ENCODE data around the gene IL17RD.
"Not testable (repeated sequence)": the region's sequence is repeated elsewhere in the genome, so short reads cannot be mapped to it uniquely, and the experiment has no call there.

IL17RD gene

DNA sequence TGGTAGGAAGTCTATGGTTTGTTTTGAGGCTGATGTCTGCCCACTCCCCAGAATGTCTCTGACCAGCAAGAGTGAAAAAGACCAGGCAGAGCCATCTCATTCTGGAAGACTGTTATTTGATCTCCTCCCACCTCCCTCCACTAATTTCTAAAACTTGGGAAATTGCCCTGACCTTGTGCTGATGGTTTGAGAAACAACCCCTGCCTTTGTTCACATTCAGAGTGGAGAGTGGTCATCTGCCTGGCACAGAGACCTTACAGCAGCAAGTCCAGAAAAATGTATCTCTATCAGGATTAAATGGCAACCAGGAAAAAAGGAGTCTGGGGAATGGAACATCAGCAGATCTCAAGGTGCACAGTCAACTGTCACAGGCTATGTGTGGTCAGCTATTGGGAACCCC, 79.0 kb downstream of the IL17RD start:
- H3K4me2 ChIP-seq (ENCODE audit: low read length), result no peak overlapping the region
- no peaks in the 10 kb centered on the region for H3F3A ChIP-seq (ENCODE audit: control insufficient read depth, insufficient read depth)
- TF ChIP-seq, protein P1, sequence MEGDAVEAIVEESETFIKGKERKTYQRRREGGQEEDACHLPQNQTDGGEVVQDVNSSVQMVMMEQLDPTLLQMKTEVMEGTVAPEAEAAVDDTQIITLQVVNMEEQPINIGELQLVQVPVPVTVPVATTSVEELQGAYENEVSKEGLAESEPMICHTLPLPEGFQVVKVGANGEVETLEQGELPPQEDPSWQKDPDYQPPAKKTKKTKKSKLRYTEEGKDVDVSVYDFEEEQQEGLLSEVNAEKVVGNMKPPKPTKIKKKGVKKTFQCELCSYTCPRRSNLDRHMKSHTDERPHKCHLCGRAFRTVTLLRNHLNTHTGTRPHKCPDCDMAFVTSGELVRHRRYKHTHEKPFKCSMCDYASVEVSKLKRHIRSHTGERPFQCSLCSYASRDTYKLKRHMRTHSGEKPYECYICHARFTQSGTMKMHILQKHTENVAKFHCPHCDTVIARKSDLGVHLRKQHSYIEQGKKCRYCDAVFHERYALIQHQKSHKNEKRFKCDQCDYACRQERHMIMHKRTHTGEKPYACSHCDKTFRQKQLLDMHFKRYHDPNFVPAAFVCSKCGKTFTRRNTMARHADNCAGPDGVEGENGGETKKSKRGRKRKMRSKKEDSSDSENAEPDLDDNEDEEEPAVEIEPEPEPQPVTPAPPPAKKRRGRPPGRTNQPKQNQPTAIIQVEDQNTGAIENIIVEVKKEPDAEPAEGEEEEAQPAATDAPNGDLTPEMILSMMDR (IDR thresholded peaks at IDR 0.05; ENCODE audit: low read depth, low read length, poor library complexity, severe bottlenecking), result no peak
- no peak for TF ChIP-seq EZH2phosphoT487 (IDR thresholded peaks at IDR 0.05; ENCODE audit: borderline replicate concordance, low read length)
- no peaks in the 10 kb centered on the region for H3K36me3 ChIP-seq (ENCODE audit: control insufficient read depth, low read length)
- H3K9me2 ChIP-seq (replicated peaks; ENCODE audit: control insufficient read depth, low read length), result no peaks in the 10 kb centered on the region
- no peaks in the 10 kb centered on the region for H3K4me1 ChIP-seq (ENCODE audit: control insufficient read depth, low read length)
- H3K4me3 ChIP-seq (ENCODE audit: low read length), result no peak overlapping the region
- peaks cover 13% of the 10 kb centered on the region for H3K27me3 ChIP-seq (ENCODE audit: control insufficient read depth, low read length)
- H4K20me1 ChIP-seq (ENCODE audit: control insufficient read depth, insufficient read depth, low read depth, low read length), result no peaks in the 10 kb centered on the region
- H3K79me2 ChIP-seq (ENCODE audit: control insufficient read depth, low read length), result no peaks in the 10 kb centered on the region
- H3K27ac ChIP-seq (ENCODE audit: low read depth, low read length), result no peak overlapping the region
- H3K9me3 ChIP-seq (ENCODE audit: control insufficient read depth, insufficient read depth, low read length), result no peaks in the 10 kb centered on the region

DNA sequence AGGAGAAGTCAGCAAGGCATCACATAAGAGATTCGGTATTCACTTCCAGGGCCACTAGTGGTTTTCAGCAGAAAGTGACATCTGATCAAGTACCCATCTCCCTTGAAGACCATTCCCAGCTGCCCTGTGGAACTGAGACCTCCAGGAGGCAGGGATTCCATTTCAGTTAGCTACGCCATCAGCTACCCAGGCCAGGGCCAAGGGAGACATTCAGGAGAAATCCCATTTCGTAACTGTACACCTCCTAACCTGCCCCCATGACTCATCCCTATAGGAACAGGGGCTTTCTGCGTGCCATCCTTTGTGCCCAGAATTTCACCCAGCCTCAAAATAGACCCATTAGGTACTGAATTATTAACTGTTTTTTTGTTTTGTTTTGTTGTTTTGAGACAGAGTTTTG, 79.9 kb downstream of the IL17RD start:
- Histone ChIP-seq H3K9me3 (ENCODE audit: control insufficient read depth, insufficient read depth, low read length) (no peaks in the 10 kb centered on the region), H3K36me3 (ENCODE audit: control insufficient read depth, low read length) (no peaks in the 10 kb centered on the region), H3K27ac (ENCODE audit: low read depth, low read length) (no peak overlapping the region), H3K4me2 (ENCODE audit: low read length) (no peak overlapping the region), H4K20me1 (ENCODE audit: control insufficient read depth, insufficient read depth, low read depth, low read length) (no peaks in the 10 kb centered on the region), H3K79me2 (ENCODE audit: control insufficient read depth, low read length) (no peaks in the 10 kb centered on the region), H3F3A (ENCODE audit: control insufficient read depth, insufficient read depth) (no peaks in the 10 kb centered on the region), H3K9me2 (replicated peaks; ENCODE audit: control insufficient read depth, low read length) (no peaks in the 10 kb centered on the region), H3K4me3 (ENCODE audit: low read length) (no peak overlapping the region), H3K27me3 (ENCODE audit: control insufficient read depth, low read length) (peaks cover 14% of the 10 kb centered on the region; the same call in 1 of the 2 replicates), H3K4me1 (ENCODE audit: control insufficient read depth, low read length) (no peaks in the 10 kb centered on the region)
- no peak for TF ChIP-seq EZH2phosphoT487 (IDR thresholded peaks at IDR 0.05; ENCODE audit: borderline replicate concordance, low read length)

DNA sequence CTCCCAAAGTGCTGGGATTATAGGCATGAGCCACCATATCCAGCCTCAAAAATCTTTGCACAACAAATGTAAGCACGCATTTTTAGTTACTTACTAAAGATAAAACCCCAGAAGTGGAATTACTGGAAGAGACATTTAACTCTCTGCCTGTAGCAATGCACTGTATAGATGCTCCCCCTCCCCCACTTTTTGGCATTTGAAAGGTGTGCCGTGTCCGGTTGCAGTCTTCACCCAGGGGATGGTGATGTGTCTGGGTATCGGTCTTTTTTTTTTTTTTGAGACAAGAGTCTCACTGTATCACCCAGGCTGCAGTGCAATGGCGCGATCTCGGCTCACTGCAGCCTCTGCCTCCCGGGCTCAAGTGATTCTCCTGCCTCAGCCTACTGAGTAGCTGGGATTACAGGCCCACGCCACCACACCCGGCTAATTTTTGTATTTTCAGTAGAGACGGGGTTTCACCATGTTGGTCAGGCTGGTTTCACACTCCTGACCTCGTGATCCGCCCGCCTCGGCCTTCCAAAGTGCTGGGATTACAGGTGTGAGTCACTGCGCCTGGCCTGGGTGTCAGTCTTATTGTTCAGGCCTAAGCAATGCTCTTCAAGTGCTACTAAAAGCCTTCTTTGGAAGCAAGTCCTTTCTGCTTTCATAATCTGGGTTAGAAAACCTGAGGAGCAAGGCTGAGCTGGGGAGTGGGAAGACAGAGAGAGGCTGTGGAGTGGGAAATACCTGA, 81.7 kb downstream of the IL17RD start:
- H4K20me1 ChIP-seq (ENCODE audit: control insufficient read depth, insufficient read depth, low read depth, low read length); H3K4me2 ChIP-seq (ENCODE audit: low read length); H3K36me3 ChIP-seq (ENCODE audit: control insufficient read depth, low read length); H3F3A ChIP-seq (ENCODE audit: control insufficient read depth, insufficient read depth); H3K79me2 ChIP-seq (ENCODE audit: control insufficient read depth, low read length); H3K9me3 ChIP-seq (ENCODE audit: control insufficient read depth, insufficient read depth, low read length); H3K27ac ChIP-seq (ENCODE audit: low read depth, low read length); H3K4me1 ChIP-seq (ENCODE audit: control insufficient read depth, low read length); H3K9me2 ChIP-seq (replicated peaks; ENCODE audit: control insufficient read depth, low read length); H3K4me3 ChIP-seq (ENCODE audit: low read length): not testable (repeated sequence)
- peaks cover 18% of the 10 kb centered on the region for H3K27me3 ChIP-seq (ENCODE audit: control insufficient read depth, low read length)

DNA sequence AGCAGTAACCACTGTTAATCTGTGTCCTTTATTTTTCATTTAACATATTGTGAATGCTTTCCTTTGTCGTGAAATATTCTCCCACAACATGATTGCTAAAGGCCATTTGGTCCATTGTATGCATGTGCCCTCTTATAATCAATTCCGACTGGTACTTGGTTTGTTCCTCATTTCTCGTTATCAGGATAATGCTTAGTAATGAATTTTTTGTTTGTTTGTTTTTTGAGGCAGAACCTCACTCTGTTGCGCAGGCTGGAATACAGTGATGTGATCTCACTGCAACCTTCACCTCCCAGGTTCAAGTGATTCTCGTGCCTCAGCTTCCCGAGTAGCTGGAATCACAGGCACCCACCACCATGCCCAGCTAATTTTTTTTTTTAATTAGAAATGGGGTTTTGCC, 82.7 kb downstream of the IL17RD start:
- Histone ChIP-seq H3K4me1 (ENCODE audit: control insufficient read depth, low read length) (peaks cover 10% of the 10 kb centered on the region), H3K36me3 (ENCODE audit: control insufficient read depth, low read length) (no peaks in the 10 kb centered on the region), H3K27me3 (ENCODE audit: control insufficient read depth, low read length) (peaks cover 27% of the 10 kb centered on the region), H3K9me2 (replicated peaks; ENCODE audit: control insufficient read depth, low read length) (no peaks in the 10 kb centered on the region), H3F3A (ENCODE audit: control insufficient read depth, insufficient read depth) (no peaks in the 10 kb centered on the region), H3K4me3 (ENCODE audit: low read length) (no peak overlapping the region), H3K9me3 (ENCODE audit: control insufficient read depth, insufficient read depth, low read length) (no peaks in the 10 kb centered on the region), H3K4me2 (ENCODE audit: low read length) (no peak overlapping the region), H4K20me1 (ENCODE audit: control insufficient read depth, insufficient read depth, low read depth, low read length) (no peaks in the 10 kb centered on the region), H3K79me2 (ENCODE audit: control insufficient read depth, low read length) (no peaks in the 10 kb centered on the region), H3K27ac (ENCODE audit: low read depth, low read length) (no peak overlapping the region)
- no peak for TF ChIP-seq EZH2phosphoT487 (IDR thresholded peaks at IDR 0.05; ENCODE audit: borderline replicate concordance, low read length)

DNA sequence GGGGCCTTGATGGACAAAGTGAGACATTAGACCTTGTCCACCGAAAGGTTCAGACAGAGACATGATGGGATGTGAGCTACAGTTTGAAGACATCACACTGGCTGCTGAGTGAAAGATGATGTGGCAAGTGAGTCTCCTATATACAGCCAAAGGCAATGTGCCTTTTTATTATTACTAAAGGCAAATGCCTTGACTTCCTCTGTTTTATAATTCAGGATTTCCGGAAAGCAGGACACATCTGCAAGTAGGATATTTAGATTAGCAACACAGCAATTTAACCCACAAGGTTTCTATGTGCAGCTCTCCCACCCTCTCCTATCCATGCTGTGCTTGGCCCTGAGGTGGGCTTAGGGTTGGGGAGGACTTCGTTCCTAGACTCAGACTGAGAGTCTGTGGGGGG, 84.0 kb downstream of the IL17RD start:
- H3K9me3 ChIP-seq (ENCODE audit: control insufficient read depth, insufficient read depth, low read length), result no peaks in the 10 kb centered on the region
- H3K36me3 ChIP-seq (ENCODE audit: control insufficient read depth, low read length), result no peaks in the 10 kb centered on the region
- H3K4me3 ChIP-seq (ENCODE audit: low read length), result no peak overlapping the region
- no peaks in the 10 kb centered on the region for H3K9me2 ChIP-seq (replicated peaks; ENCODE audit: control insufficient read depth, low read length)
- H3K4me2 ChIP-seq (ENCODE audit: low read length), result no peak overlapping the region
- H3K27ac ChIP-seq (ENCODE audit: low read depth, low read length), result no peak overlapping the region
- no peak for TF ChIP-seq EZH2phosphoT487 (IDR thresholded peaks at IDR 0.05; ENCODE audit: borderline replicate concordance, low read length)
- TF ChIP-seq, protein P1 (IDR thresholded peaks at IDR 0.05; ENCODE audit: low read depth, low read length, poor library complexity, severe bottlenecking), result no peak
- no peaks in the 10 kb centered on the region for H3K79me2 ChIP-seq (ENCODE audit: control insufficient read depth, low read length)
- H3F3A ChIP-seq (ENCODE audit: control insufficient read depth, insufficient read depth), result no peaks in the 10 kb centered on the region
- H3K4me1 ChIP-seq (ENCODE audit: control insufficient read depth, low read length), result peaks cover 10% of the 10 kb centered on the region
- H3K27me3 ChIP-seq (ENCODE audit: control insufficient read depth, low read length), result peaks cover 40% of the 10 kb centered on the region
- no peaks in the 10 kb centered on the region for H4K20me1 ChIP-seq (ENCODE audit: control insufficient read depth, insufficient read depth, low read depth, low read length)
